ENCODE measurements around the gene CTSC.
A peak's percentile ranks its signal among the peaks of the same experiment; 100 is the strongest.

The CTSC gene

DNA sequence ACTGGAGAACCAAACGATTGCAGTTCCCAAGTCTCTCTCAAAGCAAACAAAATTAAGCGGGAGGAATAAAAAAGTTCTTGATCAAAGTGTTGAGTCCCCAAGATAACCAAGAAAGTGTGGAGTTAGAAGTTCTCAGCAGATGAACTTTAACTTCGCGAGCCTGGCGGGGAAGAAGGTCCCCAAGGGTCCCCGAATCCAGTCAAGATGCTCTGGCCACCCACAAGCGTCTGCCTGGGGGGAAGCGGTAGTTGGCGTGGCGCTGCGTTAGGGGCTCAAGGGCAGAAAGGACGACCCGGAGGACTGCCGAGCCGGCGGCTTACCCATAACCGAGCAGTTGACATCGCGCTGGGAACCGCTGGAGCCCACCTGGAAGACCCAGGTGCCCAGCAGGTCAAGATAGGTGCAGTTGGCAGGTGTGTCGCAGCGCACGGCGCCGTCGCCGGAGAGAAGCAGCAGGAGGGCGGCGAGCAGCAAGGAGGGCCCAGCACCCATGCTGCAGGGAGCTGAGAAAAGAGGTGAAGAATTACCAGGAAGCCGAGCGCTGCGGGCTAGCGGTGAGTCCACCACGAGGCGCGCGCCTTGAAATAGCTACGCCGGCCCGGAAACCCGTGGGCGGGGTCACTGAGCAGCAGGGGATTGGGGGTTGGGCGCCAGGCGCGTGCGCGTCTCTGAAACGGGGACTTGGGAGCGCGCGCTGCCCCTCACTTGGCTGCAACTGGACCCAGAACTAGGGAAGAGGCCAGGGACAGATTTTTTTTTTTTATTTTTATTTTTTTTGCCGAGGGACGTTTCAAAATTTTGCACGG, at the start of gene CTSC:
CTSC (minus strand) TSS at position 556 of the 806 bp plus-strand sequence; CDS start at position 492, 64 bp downstream.
- peak; percentile 57 to 60 for DNase-seq (ENCODE audit: low read depth in 2 of 2)

DNA sequence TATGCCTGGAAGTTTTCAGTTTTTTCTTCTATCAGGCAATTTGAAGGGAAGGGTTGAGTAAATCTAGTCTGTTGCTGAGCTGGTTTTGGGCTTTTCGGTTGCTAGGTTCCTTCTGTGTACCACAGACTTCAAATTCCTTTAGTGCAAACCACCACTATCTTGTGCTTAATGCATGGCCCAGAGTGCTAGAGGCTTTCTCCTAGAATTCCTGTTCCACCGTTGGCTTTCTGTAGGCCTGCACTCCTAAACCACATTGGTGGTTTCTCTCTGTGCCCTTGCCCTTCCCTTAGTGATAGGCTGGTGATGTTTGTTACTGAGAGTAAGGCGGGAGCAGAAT, 47.1 kb upstream of the CTSC start:
- no peak for DNase-seq (ENCODE audit: low read depth in 2 of 2)

DNA sequence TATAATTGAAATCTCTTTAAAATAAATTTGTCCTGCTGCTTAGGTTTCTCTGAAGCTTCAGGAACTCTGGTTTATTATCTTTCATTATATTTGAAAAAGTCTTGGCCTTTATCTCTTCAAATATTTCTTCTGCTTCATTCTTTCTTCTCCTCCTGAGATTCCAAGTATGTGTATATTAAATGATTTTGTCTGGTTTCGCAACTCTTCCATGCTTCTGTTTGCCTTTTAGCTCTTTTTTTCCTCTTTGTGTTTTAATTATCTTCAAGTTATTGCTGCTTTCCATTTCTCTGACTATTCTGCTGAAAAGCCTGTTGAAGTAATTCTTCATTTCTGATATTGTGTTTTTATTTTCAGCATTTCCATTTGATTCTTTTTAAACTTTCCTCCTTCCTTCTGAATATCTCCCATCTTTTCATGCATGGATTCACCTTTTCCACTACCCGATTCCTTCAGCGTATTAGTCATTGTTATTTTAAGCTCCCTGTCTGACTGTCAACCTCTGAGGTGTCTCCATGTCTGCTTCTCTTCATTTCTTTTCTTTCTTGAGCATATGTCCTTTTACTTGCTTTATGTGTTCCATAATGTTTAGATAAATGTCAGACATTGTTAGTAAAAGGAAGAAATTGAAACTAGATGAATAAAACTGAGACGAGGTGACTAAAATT, 46.6 kb upstream of the CTSC start:
- no peak for DNase-seq (ENCODE audit: low read depth in 2 of 2)

DNA sequence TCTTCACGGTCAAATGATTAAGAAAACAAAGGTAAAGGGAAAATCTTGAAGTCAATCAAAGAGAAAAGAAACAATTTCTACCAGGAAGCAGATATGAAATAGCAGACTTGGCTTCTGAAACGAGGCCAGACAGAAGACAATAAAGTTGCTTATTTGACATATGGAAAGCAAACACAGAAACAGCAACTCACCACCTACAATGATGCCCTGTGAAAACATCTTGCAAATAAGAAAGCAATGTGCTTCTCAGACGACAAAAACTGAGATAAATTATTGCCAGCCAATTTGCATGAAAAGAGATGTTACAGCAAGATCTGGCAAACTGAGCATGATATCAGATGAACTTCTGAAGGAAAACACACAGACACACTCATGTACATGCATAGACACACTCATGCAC, 45.9 kb upstream of the CTSC start:
- no peak for DNase-seq (ENCODE audit: low read depth in 2 of 2)

DNA sequence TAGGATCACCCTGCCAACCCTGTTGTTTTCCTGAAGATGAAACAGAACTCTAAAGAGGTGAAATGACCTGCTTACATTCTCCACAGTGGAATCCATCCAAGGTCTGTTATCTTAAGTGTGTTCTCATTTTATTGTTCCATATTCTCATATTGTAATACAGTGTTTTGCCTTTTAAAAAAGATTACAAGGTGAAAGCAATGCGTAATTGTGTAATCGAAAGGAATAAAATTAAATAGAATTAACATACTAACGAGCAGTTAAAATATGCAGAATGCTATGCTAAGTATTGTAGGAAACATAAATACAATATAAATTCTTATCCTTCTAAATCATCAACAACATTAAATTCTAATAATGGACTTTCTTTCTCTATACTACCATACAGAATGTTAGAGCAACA, 41.6 kb upstream of the CTSC start:
- no peak for DNase-seq (ENCODE audit: low read depth in 2 of 2)

DNA sequence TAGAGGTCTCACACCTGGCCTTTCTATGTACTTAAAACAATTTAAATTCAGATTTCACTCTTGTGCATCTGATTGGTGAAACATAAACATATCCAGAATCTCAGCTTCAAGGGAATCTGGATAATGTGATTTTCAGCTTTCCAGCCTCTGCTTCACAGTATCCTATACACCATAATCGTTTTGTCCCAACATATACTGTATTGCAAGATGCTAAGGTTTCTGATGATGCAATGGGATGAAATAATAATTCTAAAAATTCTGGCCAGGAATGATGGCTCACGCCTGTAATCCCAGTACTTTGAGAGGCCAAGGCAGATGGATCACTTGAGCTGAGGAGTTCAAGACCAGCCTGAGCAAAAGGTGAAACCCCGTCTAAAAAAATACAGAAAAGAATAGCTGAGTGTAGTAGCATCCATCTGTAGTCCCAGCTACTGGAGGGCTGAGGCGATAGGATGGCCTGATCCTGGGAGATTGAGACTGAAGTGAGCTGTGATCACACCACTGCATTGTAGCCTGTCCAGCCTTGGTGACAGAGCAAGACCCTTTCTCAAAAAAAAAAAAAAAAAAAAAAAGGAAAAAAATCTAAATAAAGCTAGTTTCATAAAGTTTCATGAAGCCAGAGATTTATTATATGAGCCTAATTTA, 41.0 kb upstream of the CTSC start:
- DNase-seq (ENCODE audit: low read depth in 2 of 2) = no peak

DNA sequence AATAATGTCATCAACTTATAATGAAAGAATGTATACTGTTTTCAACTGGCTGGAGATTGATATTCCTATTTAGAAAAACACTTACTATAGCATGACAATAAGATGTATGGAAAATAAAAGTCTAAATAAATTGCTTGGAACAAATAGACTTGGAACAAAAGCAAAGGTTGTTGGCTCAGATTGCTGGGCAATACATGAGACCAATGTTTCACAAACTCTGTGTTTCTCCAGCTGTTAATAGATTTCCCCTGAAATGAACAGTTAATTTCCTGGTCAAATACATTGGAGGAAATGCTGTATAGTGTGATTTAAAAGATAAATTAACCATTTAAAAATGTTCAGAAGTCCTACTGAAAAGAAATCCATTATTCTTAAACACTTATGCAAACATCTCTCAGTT, 40.1 kb upstream of the CTSC start:
- no peak for DNase-seq (ENCODE audit: low read depth in 2 of 2)

DNA sequence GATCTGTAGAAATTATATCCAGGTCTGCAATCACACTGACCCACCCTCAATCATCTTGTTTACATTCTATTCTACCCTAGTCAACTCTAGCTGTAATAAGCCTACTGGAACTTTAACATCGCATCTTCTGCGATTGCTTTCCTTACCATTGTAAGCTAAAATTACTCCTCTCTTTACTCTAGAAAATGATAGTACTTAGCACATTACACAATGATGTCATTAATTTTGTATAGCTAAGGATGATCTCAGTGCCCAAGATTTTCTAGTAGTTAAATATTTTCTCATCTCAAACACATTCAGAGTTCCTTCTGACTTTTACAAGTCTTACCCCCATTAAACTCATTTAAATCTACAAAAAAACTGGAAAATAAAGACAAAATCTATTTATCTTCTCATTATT, 39.6 kb upstream of the CTSC start:
- no peak for DNase-seq (ENCODE audit: low read depth in 2 of 2)

DNA sequence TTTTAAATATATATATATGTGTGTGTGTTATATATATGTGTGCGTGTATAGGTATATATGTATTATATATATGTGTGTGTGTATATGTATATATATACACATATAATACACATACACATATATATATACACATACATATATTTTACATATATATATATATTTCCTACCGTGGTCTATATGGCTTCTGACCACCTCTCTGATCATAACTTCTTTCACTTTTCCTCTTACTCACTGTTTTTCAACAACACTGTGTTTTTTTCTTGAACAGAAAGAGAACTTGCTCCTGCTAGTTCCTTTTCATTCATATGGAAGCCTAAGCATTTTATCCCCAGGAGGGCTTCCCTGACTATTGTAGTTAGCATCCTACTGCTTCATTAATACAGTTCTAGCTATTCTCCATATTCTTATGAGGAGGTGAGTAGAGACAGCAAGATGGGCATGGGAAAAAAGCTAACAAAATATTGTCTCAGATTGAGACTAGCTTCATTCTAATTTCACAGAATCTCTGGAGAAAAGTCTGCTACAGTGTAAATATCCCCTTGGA, 38.5 kb upstream of the CTSC start:
- DNase-seq (ENCODE audit: low read depth in 2 of 2) = no peak

DNA sequence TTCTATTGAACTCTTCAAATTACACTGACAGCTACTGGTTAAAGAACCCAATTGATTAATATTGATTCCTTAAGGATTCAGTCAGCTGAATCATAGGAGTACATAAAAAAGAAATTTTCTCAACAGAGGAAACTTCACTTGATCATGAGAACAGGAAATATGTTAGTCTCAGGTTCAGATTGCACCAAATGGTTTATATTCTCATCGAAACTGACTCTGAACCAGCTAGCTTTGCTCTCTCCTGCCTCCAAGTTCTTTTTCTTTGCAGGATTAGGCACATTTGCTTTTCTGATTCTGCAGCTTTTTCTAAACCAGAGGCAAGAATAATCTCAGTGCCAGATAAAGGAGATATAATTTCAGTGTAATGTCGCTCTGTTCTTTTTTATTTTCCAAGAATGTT, 33.2 kb upstream of the CTSC start:
- no peak for DNase-seq (ENCODE audit: low read depth in 2 of 2)

DNA sequence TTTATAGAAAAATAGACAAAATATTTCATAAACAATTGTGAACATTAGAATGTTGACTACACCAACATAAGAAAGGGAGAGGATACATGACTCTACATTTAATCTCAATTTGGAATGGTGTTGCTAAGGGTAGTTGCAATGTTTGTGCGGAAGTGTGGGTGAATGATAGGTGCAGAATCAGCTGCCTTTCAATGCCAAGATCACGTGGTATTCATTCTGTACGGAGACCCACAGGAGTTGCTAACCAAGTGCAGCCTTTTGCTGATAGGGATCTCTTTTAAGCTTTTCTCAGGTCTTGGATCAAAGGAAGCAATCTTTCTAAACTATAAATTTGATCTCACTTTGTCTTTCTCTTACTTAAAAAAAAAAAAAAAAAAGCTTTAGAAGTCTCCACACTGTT, 29.8 kb upstream of the CTSC start:
- no peak for DNase-seq (ENCODE audit: low read depth in 2 of 2)

DNA sequence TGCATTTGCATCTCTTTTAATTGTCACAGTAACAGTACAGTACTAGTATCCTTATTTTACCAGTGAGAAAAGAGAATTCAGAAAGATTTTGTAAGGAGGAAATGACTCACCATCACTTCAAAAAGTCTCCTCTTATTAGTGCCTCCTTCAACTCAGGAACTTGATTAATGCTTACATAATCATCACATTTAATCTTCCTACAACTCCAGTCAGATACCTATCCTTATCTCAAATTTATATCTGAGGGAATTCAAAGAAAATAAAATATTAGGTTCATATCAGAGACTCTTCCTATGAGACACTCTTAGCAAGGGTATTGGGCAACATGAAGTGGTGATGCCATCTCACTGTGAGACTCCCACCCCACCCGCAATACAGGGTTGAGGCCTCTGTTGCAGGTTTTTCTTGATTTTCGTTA, 26.1 kb upstream of the CTSC start:
- no peak for DNase-seq (ENCODE audit: low read depth in 2 of 2)

DNA sequence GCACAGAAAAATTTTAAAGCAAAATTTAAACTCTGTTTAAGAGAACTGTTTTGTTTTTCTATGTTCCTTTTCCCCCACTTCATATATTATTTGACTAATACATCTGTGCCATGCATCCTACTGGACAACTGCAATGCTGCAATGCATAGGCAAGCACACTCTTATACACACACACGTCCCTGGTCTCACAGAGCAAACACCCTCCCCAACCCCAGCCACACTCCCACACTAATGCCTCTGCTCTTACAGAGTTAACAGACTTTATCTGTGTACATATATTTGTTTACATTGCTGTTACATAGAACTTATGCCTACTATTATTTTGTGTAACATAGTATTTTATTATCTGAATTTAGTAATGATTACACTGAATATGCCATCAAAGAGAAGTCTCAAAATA, 25.5 kb upstream of the CTSC start:
- no peak for DNase-seq (ENCODE audit: low read depth in 2 of 2)

DNA sequence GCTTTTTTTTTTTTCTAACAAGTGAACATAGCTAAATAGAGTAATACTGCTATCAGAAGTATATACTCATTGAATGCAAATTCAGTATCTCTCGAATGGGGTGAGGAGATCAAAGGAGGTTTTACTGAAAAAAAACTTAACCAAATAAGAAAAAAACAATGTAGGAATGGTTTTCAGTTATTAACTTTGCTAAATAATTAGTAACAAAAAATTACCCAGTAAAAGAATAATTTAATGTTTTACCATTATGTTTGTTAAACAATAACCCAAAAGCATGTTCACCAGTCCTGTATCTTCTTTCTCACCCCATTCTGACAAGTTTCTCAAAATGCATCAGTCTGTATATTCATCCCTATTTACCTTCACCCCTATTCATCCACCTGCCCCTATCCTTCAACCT, 22.6 kb upstream of the CTSC start:
- no peak for DNase-seq (ENCODE audit: low read depth in 2 of 2)

DNA sequence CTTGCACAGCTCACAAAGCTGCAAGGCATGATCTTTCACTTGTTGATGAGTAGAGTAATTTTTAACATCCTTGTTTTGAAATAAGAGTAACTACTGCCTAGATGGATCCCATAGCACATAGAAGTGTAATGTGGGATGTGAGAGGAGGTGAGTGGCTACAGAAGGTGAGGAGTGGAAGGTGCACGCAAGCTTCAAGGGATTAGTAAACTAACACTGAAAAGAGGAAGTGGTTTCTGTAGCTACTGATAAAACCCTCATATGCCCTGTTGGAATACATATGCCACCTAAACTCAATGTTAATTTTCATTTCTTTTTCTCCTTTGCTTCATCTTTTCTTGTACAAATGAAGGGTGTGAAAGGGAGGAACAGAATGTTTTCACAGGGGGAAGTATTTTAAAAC, 22.0 kb upstream of the CTSC start:
- no peak for DNase-seq (ENCODE audit: low read depth in 2 of 2)

DNA sequence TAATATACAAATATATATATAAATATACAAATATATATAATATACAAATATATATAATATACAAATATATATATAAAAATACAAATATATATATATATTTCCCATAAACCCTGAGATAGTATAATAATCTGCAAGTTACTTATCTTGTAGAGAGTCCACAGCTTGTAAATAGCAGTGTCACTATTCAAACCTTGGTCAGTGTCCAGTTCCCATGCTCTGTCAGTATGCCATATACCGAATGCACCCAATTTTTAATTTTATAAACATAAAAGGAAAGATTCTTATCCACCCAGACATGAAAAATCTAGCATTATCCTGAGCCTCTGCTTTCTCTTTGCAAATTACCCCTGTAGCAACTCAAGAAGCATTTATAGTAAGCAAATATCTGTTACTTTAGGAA, 21.6 kb upstream of the CTSC start:
- no peak for DNase-seq (ENCODE audit: low read depth in 2 of 2)

DNA sequence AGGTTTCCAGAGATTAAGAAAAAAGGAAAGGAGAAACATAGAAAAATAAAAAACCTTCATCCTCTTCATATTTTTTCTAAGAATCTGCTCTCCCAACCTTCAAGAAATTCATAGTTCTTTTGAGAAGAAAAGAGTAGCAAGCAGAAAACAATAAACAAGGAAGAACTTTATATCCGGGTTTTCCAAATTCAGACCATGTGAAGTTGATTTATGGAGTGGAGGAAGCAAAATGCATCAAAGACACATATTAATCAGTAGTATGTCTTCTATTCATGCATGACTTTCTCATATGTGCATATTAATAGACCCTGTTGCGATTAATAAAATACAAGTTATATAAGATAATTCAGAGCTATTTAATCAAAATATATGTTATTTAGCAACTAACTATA, 20.5 kb upstream of the CTSC start:
- no peak for DNase-seq (ENCODE audit: low read depth in 2 of 2)

DNA sequence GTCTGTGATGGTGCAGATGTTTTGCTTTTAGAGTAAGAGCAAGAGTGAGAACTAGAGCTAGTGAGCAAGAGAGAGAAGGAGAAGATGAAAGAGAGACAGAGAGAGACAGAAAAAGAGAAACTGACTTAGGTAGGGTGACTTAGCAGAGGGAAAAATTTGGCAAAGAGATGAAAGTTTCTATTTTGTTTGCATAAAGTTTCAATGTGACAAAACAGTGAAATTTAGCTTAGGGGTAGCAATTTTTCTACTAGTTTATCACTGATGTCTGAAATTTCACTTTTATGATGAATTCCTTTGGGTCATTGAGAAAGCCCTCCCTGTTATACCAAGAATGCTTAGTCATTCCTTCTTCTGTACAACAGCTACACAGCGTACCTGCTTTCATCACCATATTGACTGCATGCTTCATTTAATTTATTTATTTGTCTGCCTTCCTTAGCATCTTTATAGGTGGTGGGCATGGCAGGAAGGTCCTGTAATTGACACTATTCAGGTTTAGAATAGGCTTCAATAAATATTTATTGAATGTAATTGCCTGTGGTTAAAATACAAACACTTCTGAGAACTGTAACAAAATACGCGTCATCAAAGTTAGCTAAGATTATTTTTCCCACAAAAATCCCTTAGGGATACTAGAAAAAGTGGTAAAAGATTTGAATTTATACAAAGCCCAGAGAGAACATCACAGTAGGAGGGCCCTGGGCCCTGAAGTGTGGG, 19.9 kb upstream of the CTSC start:
- DNase-seq (ENCODE audit: low read depth in 2 of 2) = no peak

DNA sequence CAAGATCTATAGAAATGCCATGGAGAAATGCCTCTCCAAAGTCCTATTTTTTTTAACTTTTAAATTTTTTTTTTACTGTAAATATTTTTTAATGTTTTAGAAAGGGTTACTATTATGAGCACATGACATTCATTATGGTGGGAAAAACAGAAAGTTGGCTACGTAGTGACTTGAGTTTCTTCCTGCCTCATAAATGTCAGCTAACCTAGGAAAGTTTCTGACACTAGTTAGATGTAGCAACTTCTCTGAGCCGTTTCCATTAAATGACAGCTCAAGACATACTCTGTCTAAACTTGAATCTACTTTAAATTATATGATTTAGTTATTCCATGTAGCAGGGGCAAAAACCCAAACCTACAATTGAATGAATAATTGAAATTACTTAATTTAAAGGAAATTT, 18.4 kb upstream of the CTSC start:
- DNase-seq (ENCODE audit: low read depth in 2 of 2) = no peak

DNA sequence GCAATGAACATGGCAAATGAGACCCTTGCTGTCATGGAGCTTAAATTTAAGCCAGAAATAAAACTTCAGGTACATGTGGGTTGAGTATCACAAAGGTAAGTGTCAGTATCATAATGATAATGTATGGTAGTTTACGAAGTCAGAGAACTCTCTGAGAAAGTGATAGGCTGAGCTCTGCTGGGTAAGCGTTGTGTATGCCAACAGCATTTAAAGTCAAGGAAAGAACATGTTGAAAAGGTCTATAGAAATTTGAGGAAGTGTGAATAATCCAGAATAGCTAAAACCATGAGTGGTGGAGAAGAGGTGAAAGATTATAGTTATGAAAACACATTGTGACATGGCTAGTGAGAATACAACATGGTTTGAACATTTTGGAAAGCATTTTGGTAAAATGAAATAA, 17.4 kb upstream of the CTSC start:
- DNase-seq (ENCODE audit: low read depth in 2 of 2) = no peak

DNA sequence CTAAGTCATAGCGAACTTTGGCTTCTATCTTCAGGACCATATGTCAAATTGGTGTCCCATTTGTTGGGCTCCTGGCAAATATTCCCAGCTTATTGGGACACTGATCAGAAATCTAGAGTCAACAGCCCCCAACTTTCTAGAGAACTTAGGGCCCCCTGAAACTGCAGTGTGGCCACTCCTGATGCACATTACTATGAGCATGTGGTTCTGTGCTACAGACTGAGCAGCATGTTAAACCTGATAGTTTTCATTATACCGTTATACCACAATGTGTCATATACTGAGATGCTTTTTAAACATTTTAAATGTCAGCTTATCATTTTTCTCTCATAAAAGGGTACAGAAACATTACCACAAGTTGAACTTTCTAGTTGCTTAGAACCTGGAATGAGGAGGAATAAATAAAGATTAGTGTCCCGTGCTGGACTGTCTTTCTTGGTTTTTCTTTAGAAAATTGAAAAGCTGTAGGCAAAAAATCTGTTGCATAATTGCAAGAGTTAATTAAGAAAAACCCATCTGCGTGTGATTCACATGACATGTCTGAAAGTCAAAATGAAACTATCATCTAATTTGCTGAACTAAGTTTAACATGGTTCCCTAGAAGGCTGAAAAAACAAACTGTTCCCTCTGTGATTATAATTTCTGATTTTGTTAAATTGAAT, 16.4 kb upstream of the CTSC start:
- DNase-seq (ENCODE audit: low read depth in 2 of 2) = no peak

DNA sequence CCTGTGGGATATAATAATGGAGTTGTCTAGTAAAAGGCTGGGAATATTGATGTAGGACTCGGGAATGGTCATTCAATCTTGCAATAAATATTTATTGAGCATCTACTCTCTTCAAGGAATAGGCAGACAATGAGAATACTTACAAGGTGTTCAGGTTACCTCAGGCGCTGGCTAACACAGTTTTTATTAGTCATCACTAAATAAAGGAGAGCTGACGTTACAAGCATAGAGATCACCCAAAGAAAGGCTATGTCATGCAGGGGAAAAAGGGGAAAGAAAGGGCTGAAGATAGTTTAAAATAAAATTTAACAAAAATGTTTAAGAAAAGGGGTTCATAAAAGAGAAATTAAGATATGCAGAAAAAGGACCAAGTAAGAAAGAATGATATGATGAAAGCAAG, 15.8 kb upstream of the CTSC start:
- no peak for DNase-seq (ENCODE audit: low read depth in 2 of 2)

Data from fibroblast of skin of left quadriceps (primary cell).